Thyroid gland (tissue), 4 donors: ENCODE data around the gene UBE2E2. TPM values are rescaled to one million over a fixed set of nuclear protein-coding genes. Genes with fewer than 3 reads are reported as not detected.

ENCODE experiments used
- DNase-seq, 2 donors: peaks; one replicate each; pipeline ENCODE4 v3.0.0-alpha.2; 2019
- H3K27ac ChIP-seq, 3 donors: fragments of 200-600 bp; sonication (generic); 1 replicate in 2 of 3; 2 replicates in 1 of 3; pipeline ENCODE4 v1.5.1; 2016 to 2019; ENCODE audit warnings: mild to moderate bottlenecking in 1 of 3, moderate library complexity in 1 of 3
- H3K27me3 ChIP-seq: fragments of 200-600 bp; sonication (generic); one replicate; pipeline ENCODE4 v1.5.1; 2019
- H3K36me3 ChIP-seq, 2 donors: fragments of 200-600 bp; sonication (generic); one replicate each; pipeline ENCODE4 v1.5.1; 2016 to 2019
- H3K4me1 ChIP-seq, 2 donors: fragments of 200-600 bp; sonication (generic); one replicate each; pipeline ENCODE4 v1.5.1; 2017 to 2019
- H3K4me3 ChIP-seq, 3 donors: fragments of 200-600 bp; sonication (generic); replicated peaks in 1 of 3; 1 replicate in 2 of 3; 2 replicates in 1 of 3; pipeline ENCODE4 v1.5.1; 2016; ENCODE audit warnings: mild to moderate bottlenecking in 1 of 3
- H3K9me3 ChIP-seq: fragments of 200-600 bp; sonication (generic); one replicate; pipeline ENCODE4 v1.5.1; 2017
- POLR2A ChIP-seq, 2 donors: fragments of 450-650 bp; IDR thresholded peaks; one replicate each; pipeline ENCODE4 v1.6.1; 2017; ENCODE audit warnings: antibody characterized with exemption in 2 of 2, mild to moderate bottlenecking in 2 of 2, moderate library complexity in 1 of 2
- WGBS, 2 donors: methylation state at CpG; one replicate each; pipeline ENCODE4 v1.1.5; 2017; 5-methylcytosine and 5-hydroxymethylcytosine counted together
- intact Hi-C: fragments of 100-400 bp; cut with DNase I; formaldehyde crosslinking; loops from one replicate; pipeline ENCODE4 v1.15.1; 2023
- total RNA-seq, 4 donors: library from RNA; depleted of rRNA; stranded (reverse); fragments of >200 nt; gene quantifications; one replicate each; pipeline ENCODE4 v1.2.3, GENCODE V29; 2016
- TF ChIP-seq, protein P1 (sequence below), 6 experiments: fragments of 200-600 bp in 3 of 6; fragments of 450-650 bp in 3 of 6; sonication (generic) in 3 of 6; IDR thresholded peaks; one replicate each; pipeline ENCODE4 v1.5.1; 2016 to 2019; ENCODE audit warnings: antibody characterized with exemption in 6 of 6, mild to moderate bottlenecking in 2 of 6, inconsistent platforms in 1 of 6, moderate library complexity in 1 of 6

Gene UBE2E2
- total RNA-seq, 4 donors from 2014 or later: 28.5 to 46.0 (median 38.4) TPM

- intact Hi-C loops: no loop called here
- Histone ChIP-seq H3K36me3 (no peaks in the 10 kb centered on the region), H3K27ac (no peak overlapping the region), H3K4me3 (no peak overlapping the region), H3K4me1 (no peaks in the 10 kb centered on the region), H3K9me3 (no peaks in the 10 kb centered on the region), H3K27me3 (no peaks in the 10 kb centered on the region)
- TF ChIP-seq POLR2A (IDR thresholded peaks at IDR 0.05): no peak
- TF ChIP-seq, protein P1, sequence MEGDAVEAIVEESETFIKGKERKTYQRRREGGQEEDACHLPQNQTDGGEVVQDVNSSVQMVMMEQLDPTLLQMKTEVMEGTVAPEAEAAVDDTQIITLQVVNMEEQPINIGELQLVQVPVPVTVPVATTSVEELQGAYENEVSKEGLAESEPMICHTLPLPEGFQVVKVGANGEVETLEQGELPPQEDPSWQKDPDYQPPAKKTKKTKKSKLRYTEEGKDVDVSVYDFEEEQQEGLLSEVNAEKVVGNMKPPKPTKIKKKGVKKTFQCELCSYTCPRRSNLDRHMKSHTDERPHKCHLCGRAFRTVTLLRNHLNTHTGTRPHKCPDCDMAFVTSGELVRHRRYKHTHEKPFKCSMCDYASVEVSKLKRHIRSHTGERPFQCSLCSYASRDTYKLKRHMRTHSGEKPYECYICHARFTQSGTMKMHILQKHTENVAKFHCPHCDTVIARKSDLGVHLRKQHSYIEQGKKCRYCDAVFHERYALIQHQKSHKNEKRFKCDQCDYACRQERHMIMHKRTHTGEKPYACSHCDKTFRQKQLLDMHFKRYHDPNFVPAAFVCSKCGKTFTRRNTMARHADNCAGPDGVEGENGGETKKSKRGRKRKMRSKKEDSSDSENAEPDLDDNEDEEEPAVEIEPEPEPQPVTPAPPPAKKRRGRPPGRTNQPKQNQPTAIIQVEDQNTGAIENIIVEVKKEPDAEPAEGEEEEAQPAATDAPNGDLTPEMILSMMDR (IDR thresholded peaks at IDR 0.05): no peak
- no peak for DNase-seq
- WGBS, 2 donors: 93 to 98% methylated on average over 2 of the region's 2 CpGs
Observed at GRCh38 chr3:23275814-23276213, 72.7 kb downstream of the UBE2E2 start.

- H3K4me3 ChIP-seq: no peak overlapping the region
- DNase-seq: no peak
- H3K4me1 ChIP-seq: no peaks in the 10 kb centered on the region
- intact Hi-C loops: no loop called here
- 82 to 83% methylated on average over 7 of the region's 7 CpGs for WGBS, 2 donors
- H3K27ac ChIP-seq: no peak overlapping the region
- TF ChIP-seq, protein P1 (IDR thresholded peaks at IDR 0.05): no peak
- TF ChIP-seq POLR2A (IDR thresholded peaks at IDR 0.05): no peak
- no peaks in the 10 kb centered on the region for H3K27me3 ChIP-seq
- no peaks in the 10 kb centered on the region for H3K36me3 ChIP-seq
- H3K9me3 ChIP-seq: no peaks in the 10 kb centered on the region
Observed at GRCh38 chr3:23276913-23277658, 74.0 kb downstream of the UBE2E2 start.

GRCh38 chr3:23277688-23278087 lies 74.6 kb downstream of the UBE2E2 start:
- H3K4me1 ChIP-seq: no peaks in the 10 kb centered on the region
- H3K4me3 ChIP-seq: no peak overlapping the region
- H3K9me3 ChIP-seq: no peaks in the 10 kb centered on the region
- no peaks in the 10 kb centered on the region for H3K36me3 ChIP-seq
- TF ChIP-seq POLR2A (IDR thresholded peaks at IDR 0.05): no peak
- TF ChIP-seq, protein P1 (IDR thresholded peaks at IDR 0.05): no peak
- no peak for DNase-seq
- intact Hi-C loops: no loop called here
- H3K27me3 ChIP-seq: no peaks in the 10 kb centered on the region
- WGBS, 2 donors: 64 to 97% methylated on average over 3 of the region's 3 CpGs
- no peak overlapping the region for H3K27ac ChIP-seq

GRCh38 chr3:23283625-23284024 lies 80.5 kb downstream of the UBE2E2 start:
- H3K36me3 ChIP-seq: no peaks in the 10 kb centered on the region
- H3K4me3 ChIP-seq: no peak overlapping the region
- no peak for TF ChIP-seq POLR2A (IDR thresholded peaks at IDR 0.05)
- TF ChIP-seq, protein P1 (IDR thresholded peaks at IDR 0.05): no peak
- intact Hi-C loops: no loop called here
- H3K9me3 ChIP-seq: no peaks in the 10 kb centered on the region
- H3K27me3 ChIP-seq: no peaks in the 10 kb centered on the region
- no peak overlapping the region for H3K27ac ChIP-seq
- DNase-seq: peak in 1 of 2 donors; percentile 4
- H3K4me1 ChIP-seq: no peaks in the 10 kb centered on the region
- 35 to 43% methylated on average over 5 of the region's 5 CpGs for WGBS, 2 donors

GRCh38 chr3:23288286-23288685 lies 85.2 kb downstream of the UBE2E2 start:
- intact Hi-C loops: no loop called here
- TF ChIP-seq POLR2A (IDR thresholded peaks at IDR 0.05): no peak
- TF ChIP-seq, protein P1 (IDR thresholded peaks at IDR 0.05): no peak
- 73 to 84% methylated on average over 1 of the region's 1 CpG for WGBS, 2 donors
- Histone ChIP-seq H3K4me3 (no peak overlapping the region), H3K4me1 (no peaks in the 10 kb centered on the region), H3K27ac (no peak overlapping the region), H3K9me3 (no peaks in the 10 kb centered on the region), H3K36me3 (no peaks in the 10 kb centered on the region), H3K27me3 (no peaks in the 10 kb centered on the region)
- no peak for DNase-seq
